ENCODE results near the gene RIOX2. TPM values are rescaled to one million over a fixed set of nuclear protein-coding genes. Genes with fewer than 3 reads are reported as not detected.

Gene RIOX2
- total RNA-seq, 1 donor from 2014 or later = 20.2 TPM

DNA sequence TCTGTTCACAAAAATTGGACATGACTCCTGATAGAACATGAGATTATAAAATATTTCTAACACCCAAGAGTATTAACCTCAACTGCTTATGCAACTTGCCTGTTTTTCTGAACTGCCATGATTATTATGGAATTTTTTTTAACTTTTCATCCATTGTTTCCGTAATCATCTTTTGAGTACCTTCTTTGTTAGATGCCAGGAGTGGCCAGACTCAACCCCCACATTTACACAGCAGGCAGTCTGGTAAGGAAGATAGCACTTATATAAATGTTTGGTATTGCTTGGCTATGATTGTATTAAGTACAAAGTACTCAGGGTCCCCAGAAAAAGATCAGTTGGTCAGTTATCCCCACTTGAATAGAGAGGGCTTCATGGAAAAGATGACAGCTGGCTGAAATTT lies 76.1 kb downstream of the RIOX2 start:
- Histone ChIP-seq H3K79me2 (ENCODE audit: insufficient read depth, low read length) (no peaks in the 10 kb centered on the region), H3K36me3 (ENCODE audit: insufficient read depth, low read length) (peaks cover 3% of the 10 kb centered on the region), H3K27ac (ENCODE audit: low read depth, low read length) (no peak overlapping the region), H3K4me3 (ENCODE audit: insufficient read depth, low read depth, low read length) (no peak overlapping the region), H4K20me1 (ENCODE audit: insufficient read depth, low read length) (no peaks in the 10 kb centered on the region), H3K9me3 (ENCODE audit: insufficient read depth, low read depth, low read length) (no peaks in the 10 kb centered on the region), H3K9ac (ENCODE audit: low read length) (no peak overlapping the region), H3K4me2 (ENCODE audit: low read length) (no peak overlapping the region), H2AFZ (ENCODE audit: low read depth, low read length) (no peak overlapping the region), H3K27me3 (ENCODE audit: insufficient read depth, low read length) (no peaks in the 10 kb centered on the region), H3K4me1 (ENCODE audit: insufficient read depth, low read length) (no peaks in the 10 kb centered on the region)
- TF ChIP-seq, protein P1, sequence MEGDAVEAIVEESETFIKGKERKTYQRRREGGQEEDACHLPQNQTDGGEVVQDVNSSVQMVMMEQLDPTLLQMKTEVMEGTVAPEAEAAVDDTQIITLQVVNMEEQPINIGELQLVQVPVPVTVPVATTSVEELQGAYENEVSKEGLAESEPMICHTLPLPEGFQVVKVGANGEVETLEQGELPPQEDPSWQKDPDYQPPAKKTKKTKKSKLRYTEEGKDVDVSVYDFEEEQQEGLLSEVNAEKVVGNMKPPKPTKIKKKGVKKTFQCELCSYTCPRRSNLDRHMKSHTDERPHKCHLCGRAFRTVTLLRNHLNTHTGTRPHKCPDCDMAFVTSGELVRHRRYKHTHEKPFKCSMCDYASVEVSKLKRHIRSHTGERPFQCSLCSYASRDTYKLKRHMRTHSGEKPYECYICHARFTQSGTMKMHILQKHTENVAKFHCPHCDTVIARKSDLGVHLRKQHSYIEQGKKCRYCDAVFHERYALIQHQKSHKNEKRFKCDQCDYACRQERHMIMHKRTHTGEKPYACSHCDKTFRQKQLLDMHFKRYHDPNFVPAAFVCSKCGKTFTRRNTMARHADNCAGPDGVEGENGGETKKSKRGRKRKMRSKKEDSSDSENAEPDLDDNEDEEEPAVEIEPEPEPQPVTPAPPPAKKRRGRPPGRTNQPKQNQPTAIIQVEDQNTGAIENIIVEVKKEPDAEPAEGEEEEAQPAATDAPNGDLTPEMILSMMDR (IDR thresholded peaks at IDR 0.05; ENCODE audit: insufficient read depth, low read depth, low read length) = no peak
- no peak for TF ChIP-seq EZH2 (IDR thresholded peaks at IDR 0.05; ENCODE audit: insufficient read depth, low read length)
- no peak for DNase-seq (ENCODE audit: low read depth)
- Mint-ChIP-seq H3K27me3 (ENCODE audit: low read depth, unreplicated experiment) (no peaks in the 10 kb centered on the region), H3K27ac (ENCODE audit: unreplicated experiment) (no peak overlapping the region), H3K4me1 (ENCODE audit: low read depth, unreplicated experiment) (no peaks in the 10 kb centered on the region), H3K36me3 (ENCODE audit: low read depth, unreplicated experiment) (no peaks in the 10 kb centered on the region), H3K9me3 (ENCODE audit: unreplicated experiment) (no peaks in the 10 kb centered on the region), H3K4me3 (ENCODE audit: unreplicated experiment) (no peak overlapping the region)
- no peak for FAIRE-seq

DNA sequence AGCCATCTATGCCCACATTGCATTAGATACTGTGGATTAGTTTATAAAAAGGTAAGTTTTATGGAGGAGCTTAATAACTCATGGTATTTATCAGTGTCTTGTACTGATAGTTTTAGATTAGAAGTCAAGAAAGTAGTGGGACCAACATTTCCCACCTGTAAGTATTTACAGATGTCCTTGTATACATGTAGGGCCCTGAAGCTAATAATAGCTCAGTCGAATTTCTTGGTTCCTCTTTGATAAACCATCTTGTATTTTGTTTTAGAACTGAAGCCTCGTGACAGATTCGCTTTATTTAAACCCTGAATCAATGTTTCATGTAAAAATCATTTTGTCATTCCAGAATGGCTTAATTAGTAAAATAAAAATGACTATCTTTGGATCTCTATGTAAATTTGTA lies 77.0 kb downstream of the RIOX2 start:
- Mint-ChIP-seq H3K27me3 (ENCODE audit: low read depth, unreplicated experiment) (no peaks in the 10 kb centered on the region), H3K27ac (ENCODE audit: unreplicated experiment) (no peak overlapping the region), H3K36me3 (ENCODE audit: low read depth, unreplicated experiment) (no peaks in the 10 kb centered on the region), H3K4me1 (ENCODE audit: low read depth, unreplicated experiment) (no peaks in the 10 kb centered on the region), H3K4me3 (ENCODE audit: unreplicated experiment) (no peak overlapping the region), H3K9me3 (ENCODE audit: unreplicated experiment) (no peaks in the 10 kb centered on the region)
- Histone ChIP-seq H4K20me1 (ENCODE audit: insufficient read depth, low read length) (no peaks in the 10 kb centered on the region), H3K27ac (ENCODE audit: low read depth, low read length) (no peak overlapping the region), H3K9ac (ENCODE audit: low read length) (no peak overlapping the region), H3K79me2 (ENCODE audit: insufficient read depth, low read length) (no peaks in the 10 kb centered on the region), H3K4me3 (ENCODE audit: insufficient read depth, low read depth, low read length) (no peak overlapping the region), H3K27me3 (ENCODE audit: insufficient read depth, low read length) (no peaks in the 10 kb centered on the region), H3K4me1 (ENCODE audit: insufficient read depth, low read length) (no peaks in the 10 kb centered on the region), H3K4me2 (ENCODE audit: low read length) (no peak overlapping the region), H3K36me3 (ENCODE audit: insufficient read depth, low read length) (peaks cover 3% of the 10 kb centered on the region), H3K9me3 (ENCODE audit: insufficient read depth, low read depth, low read length) (no peaks in the 10 kb centered on the region), H2AFZ (ENCODE audit: low read depth, low read length) (no peak overlapping the region)
- TF ChIP-seq, protein P1 (IDR thresholded peaks at IDR 0.05; ENCODE audit: insufficient read depth, low read depth, low read length) = no peak
- no peak for TF ChIP-seq EZH2 (IDR thresholded peaks at IDR 0.05; ENCODE audit: insufficient read depth, low read length)
- no peak for DNase-seq (ENCODE audit: low read depth)
- FAIRE-seq = no peak

DNA sequence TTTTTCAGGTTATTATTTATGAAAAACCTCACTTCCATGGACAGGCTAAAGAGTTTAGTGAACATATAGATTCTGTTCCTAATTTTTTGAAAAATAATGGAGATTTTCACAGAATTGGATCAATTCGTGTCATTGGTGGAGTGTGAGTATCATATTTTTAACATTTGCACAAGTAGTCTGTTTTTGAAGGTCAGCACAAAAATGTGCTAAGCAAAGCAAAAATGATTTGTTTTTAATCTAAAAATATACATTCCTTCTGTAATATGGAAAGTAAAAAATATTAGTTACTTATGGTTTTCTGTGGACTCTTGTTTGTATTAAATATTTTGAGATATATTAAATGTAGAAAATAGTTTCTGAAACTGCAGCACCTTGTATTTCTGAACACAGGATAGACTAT lies 79.4 kb downstream of the RIOX2 start:
- no peaks in the 10 kb centered on the region for H3K4me1 ChIP-seq (ENCODE audit: insufficient read depth, low read length)

More for the DNA sequence above, 79.4 kb downstream of the RIOX2 start:
- Histone ChIP-seq H3K9me3 (ENCODE audit: insufficient read depth, low read depth, low read length) (no peaks in the 10 kb centered on the region), H3K27ac (ENCODE audit: low read depth, low read length) (no peak overlapping the region), H3K4me3 (ENCODE audit: insufficient read depth, low read depth, low read length) (no peak overlapping the region), H4K20me1 (ENCODE audit: insufficient read depth, low read length) (no peaks in the 10 kb centered on the region), H2AFZ (ENCODE audit: low read depth, low read length) (no peak overlapping the region), H3K79me2 (ENCODE audit: insufficient read depth, low read length) (no peaks in the 10 kb centered on the region), H3K27me3 (ENCODE audit: insufficient read depth, low read length) (no peaks in the 10 kb centered on the region), H3K4me2 (ENCODE audit: low read length) (no peak overlapping the region), H3K36me3 (ENCODE audit: insufficient read depth, low read length) (peaks cover 15% of the 10 kb centered on the region), H3K9ac (ENCODE audit: low read length) (no peak overlapping the region)
- FAIRE-seq (no peak), DNase-seq (ENCODE audit: low read depth) (no peak)
- Mint-ChIP-seq H3K27ac (ENCODE audit: unreplicated experiment) (no peak overlapping the region), H3K4me3 (ENCODE audit: unreplicated experiment) (no peak overlapping the region), H3K36me3 (ENCODE audit: low read depth, unreplicated experiment) (peaks cover 2% of the 10 kb centered on the region), H3K4me1 (ENCODE audit: low read depth, unreplicated experiment) (no peaks in the 10 kb centered on the region), H3K9me3 (ENCODE audit: unreplicated experiment) (no peaks in the 10 kb centered on the region), H3K27me3 (ENCODE audit: low read depth, unreplicated experiment) (no peaks in the 10 kb centered on the region)
- no peak for TF ChIP-seq EZH2 (IDR thresholded peaks at IDR 0.05; ENCODE audit: insufficient read depth, low read length)
- TF ChIP-seq, protein P1 (IDR thresholded peaks at IDR 0.05; ENCODE audit: insufficient read depth, low read depth, low read length) = no peak

Other genes starting within 250 kb of the RIOX2 start
- gene ARL6, start 207.7 kb downstream of the RIOX2 start, total RNA-seq = 6.9 and 7.1 TPM in 2 replicates
- gene CRYBG3, start 150.4 kb downstream of the RIOX2 start, total RNA-seq = 13.0 and 14.1 TPM in 2 replicates
- not detected in 2 replicates for gene GABRR3, start 62.9 kb upstream of the RIOX2 start, total RNA-seq
- not detected in 2 replicates for gene OR5AC2, start 114.7 kb upstream of the RIOX2 start, total RNA-seq
- not detected in 2 replicates for gene OR5H1, start 158.3 kb upstream of the RIOX2 start, total RNA-seq
- not detected in 2 replicates for gene OR5H14, start 175.0 kb upstream of the RIOX2 start, total RNA-seq
- not detected in 2 replicates for gene OR5H15, start 194.3 kb upstream of the RIOX2 start, total RNA-seq